IPS-11a (cell line): ENCODE measurements around the gene B9D2.

Experiments
- H3K4me3 ChIP-seq: one replicate; pipeline ENCODE4 v1.5.1; 2013; ENCODE audit warnings: low read depth, low read length, control low read depth

The B9D2 gene

DNA sequence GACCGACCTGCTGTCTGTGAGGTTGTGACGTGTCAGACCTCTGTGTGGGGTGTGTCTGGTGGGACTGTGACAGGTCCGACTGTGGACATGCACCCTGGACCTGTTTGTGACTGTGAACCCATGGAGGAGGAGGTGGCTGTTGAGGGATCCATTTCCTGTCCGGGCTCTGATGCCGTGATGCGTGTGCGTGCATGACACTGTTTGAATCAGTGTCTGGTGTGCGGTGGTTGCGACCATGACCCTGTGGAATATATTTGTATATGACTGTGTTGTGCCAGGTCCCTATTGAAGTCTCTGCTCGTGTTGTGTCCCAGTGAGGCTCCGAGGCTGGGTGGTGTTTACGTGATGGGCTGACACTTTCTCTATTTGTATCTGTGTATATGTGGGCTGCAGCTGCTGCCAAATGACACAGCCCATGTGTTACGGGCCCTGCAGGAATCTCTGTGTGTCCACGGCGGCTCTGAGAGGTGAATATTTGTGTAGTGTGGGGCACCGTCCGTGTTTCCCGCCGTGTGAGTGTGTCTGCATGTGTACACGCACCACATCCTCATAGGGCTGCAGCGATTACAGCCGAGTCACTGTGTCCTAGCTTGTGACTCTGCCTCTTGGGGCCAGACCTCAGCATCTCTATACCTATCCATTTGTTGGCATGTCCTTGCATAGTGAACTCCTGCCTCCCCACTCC is 35.6 kb downstream of the B9D2 start:
- no peak overlapping the region for H3K4me3 ChIP-seq

DNA sequence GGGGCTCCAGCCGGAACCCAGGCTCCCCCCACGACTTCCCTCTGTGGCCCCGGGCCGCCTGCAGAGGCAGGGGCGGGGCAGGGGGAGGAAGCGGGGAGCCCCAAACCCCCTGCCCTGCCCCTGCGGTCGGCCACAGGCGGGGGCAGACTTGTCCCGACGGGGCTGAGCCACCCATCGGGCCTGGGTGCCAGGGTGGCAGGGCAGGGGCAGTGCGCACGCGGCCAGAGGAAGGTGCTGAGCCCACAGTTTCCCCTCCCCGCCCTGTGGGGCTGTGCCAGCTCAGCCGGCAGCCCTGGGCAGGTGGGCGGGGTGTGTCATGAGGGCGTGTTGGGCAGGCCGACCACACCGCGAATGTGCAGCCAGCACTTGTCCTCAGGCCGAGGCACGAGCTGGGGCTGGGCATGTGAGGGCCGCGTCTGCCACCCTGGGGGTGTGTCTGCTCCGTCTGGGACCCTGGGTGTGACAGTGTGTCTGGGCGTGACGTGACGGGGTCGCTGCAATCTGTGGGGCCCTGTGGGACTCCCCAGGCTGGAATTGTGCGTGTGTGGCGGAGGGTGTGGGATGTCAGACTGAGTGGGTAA is 36.3 kb downstream of the B9D2 start:
- no peak overlapping the region for H3K4me3 ChIP-seq

- H3K4me3 ChIP-seq, result no peak overlapping the region
Observed at GRCh38 chr19:41327076-41327575, 36.8 kb downstream of the B9D2 start.

- H3K4me3 ChIP-seq, result no peak overlapping the region
Observed at GRCh38 chr19:41325947-41326706, 37.8 kb downstream of the B9D2 start.

DNA sequence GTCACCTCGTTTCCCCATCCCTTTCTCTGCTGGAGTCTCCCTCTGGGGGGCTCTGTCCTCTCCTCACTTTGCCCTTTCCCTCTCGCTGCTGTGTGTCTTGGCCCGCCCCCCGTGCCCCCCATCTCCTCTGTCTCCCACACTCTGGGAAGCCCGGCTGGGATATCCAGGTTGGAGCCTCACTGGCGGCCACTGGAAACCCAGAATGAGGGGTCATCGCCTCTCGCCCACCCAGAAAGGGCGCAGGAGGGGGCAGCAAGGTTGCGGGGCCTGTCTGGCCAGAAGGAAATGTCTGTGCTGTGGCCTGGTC is 38.4 kb downstream of the B9D2 start:
- H3K4me3 ChIP-seq, result no peak overlapping the region

DNA sequence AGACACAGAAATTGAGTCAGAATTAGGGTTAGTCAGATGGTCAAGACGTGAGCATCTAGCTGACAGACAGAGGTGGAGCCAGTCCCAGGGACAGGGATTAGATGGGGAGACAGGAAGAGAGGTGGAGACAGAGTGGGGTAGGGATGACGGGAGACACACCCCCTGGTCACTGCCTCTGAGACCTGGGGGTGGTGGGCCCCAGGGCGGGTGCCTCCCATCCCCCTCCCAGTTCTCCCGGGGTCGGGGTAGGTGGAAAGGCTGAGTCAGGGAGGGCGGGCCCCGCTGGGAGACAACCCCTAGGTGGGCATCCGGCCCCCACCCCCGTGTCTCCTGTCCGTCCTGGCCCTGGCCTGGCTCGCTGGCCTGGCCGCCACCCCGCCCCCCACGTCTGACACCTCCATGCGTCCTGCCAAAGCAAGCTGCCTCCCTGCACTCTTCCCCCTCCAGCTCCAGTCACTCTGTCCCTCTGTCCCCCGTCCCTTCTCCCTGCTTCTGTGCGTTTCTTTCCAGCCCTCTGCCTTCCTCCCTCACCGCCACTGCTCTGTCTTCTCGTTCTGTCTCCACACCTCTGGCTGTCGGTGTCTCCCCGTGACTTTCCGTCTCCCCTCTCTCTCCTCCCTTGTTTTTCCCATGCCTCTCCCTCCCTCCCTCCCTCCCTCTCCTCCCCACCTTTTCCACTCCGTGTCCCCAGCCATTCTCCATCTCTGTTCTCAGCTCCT is 38.9 kb downstream of the B9D2 start:
- H3K4me3 ChIP-seq, result peak overlapping the region; percentile 17

DNA sequence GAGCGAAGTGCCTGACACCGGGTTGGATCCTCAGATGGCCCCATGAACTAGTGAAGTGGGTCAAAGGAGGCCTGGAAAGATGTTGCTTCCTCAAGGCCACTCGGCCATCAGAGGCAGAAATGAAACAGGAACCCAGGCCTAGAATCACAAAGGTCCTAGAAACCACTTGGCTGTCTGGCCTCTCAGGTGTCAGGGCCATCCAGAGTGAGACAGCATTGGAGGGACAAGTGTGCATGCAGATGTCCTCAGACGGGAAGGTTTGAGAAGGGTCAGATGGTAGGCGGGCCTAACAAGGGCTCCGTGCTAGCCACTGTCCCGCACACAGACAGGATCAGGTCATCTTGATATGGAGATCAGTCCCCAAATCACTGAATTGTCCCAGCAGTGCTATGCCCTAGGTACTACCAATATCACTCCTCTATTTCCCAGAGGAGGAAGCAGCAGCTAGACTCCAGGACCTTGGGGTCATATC is 39.7 kb downstream of the B9D2 start:
- no peak overlapping the region for H3K4me3 ChIP-seq

GRCh38 chr19:41323430-41324125 is 40.4 kb downstream of the B9D2 start:
- H3K4me3 ChIP-seq, result no peak overlapping the region

GRCh38 chr19:41323023-41323422 is 40.9 kb downstream of the B9D2 start:
- no peak overlapping the region for H3K4me3 ChIP-seq

DNA sequence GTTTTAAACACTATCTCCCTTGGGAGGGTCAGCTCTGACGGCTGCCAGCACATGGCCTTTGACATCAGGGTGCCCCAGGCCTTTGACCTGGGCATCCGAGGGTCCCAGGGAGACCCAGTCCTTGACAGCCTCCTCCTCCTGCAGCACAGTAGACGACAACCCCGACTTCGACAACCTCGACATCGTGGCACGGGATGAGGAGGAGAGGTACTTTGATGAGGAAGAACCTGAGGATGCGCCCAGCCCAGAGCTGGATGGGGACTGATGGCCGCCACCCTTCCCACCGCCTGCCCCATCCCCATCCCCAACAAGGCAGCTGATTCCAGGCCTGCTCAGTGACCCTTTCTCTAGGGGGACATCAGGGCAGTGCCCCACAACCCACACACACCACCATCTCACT is 41.5 kb downstream of the B9D2 start:
- no peak overlapping the region for H3K4me3 ChIP-seq

GRCh38 chr19:41321600-41322270 is 42.2 kb downstream of the B9D2 start:
- H3K4me3 ChIP-seq, result no peak overlapping the region

GRCh38 chr19:41321204-41321599 is 42.7 kb downstream of the B9D2 start:
- no peak overlapping the region for H3K4me3 ChIP-seq

GRCh38 chr19:41320568-41320967 is 43.4 kb downstream of the B9D2 start:
- H3K4me3 ChIP-seq, result no peak overlapping the region

GRCh38 chr19:41320185-41320518 is 43.8 kb downstream of the B9D2 start:
- H3K4me3 ChIP-seq, result no peak overlapping the region

DNA sequence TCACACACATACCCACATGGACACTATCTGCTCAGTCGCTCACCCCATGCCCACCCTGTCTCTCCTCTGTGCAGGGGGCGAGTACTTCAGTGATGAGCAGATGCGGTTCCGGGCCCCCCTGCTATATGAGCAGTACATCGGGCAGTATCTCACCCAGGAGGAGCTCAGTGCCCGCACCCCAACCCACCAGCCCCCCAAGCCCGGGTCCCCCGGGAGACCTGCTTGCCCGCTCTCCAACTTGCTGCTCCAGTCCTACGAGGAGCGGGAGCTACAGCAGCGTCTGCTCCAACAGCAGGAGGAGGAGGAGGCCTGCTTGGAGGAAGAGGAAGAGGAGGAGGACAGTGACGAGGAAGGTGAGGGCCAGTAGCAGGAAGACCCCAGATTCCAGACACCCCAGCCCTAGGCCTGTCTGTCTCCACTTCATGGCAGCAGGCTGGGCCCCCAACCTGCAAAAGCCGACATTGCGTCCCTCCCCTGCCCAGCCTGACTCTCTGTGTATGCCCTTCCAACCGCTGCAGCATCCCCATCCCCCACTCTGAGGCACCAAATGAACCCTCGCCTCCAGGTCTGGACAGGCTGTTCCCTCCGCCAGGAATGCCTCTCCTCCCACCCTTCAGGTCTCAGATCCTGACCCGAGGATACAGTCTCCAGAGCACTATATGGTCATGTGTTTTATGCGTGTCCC is 44.3 kb downstream of the B9D2 start:
- no peak overlapping the region for H3K4me3 ChIP-seq

- no peak overlapping the region for H3K4me3 ChIP-seq
Observed at GRCh38 chr19:41318696-41319499, 45.1 kb downstream of the B9D2 start.

- H3K4me3 ChIP-seq, result no peak overlapping the region
Observed at GRCh38 chr19:41316306-41316920, 47.5 kb downstream of the B9D2 start.

DNA sequence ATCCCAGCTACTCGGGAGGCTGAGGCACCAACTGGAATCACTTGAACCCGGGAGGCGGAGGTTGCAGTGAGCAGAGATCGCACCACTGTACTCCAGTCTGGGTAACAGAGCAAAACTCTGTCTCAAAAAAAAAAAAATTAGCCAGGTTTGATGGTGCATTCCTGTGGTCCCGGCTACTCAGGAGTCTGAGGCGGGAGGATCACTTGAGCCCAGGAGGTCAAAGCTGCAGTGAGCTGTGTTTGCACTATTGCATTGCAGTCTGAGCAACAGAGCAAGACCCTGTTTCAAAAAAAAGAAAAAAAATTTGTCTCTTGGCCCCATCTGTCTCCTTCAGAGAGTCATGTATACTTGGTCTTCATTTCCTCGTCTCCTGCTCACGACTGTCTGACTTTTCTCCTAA is 52.3 kb downstream of the B9D2 start:
- H3K4me3 ChIP-seq, result no peak overlapping the region

DNA sequence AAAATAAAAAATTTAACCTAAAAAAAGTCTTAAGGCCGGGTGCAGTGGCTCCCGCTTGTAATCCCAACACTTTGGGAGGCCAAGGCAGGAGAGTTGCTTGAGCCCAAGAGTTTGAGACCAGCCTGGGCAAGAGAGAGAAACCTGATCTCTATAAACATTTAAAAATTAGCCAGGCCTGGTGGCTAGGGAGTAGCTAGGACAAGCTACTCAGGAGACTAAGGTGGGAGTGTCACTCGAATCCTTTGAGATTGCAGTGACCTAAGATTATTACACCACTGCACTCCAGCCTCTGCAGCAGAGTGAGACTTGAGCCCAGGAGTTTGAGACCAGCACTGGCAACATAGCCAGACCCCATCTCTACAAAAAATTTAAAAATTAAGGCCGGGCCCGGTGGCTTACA is 52.9 kb downstream of the B9D2 start:
- H3K4me3 ChIP-seq, result no peak overlapping the region
